H9 (cell line): ENCODE measurements around the gene RFTN2. TPM values are rescaled to one million over a fixed set of nuclear protein-coding genes. Genes with fewer than 3 reads are reported as not detected.

Source experiments
- DNase-seq: peaks from one replicate; pipeline ENCODE4 v3.0.0-alpha.2; 2017
- H2AFZ ChIP-seq: one replicate; pipeline ENCODE4 v1.6.1; 2013; ENCODE audit warnings: mild to moderate bottlenecking, low read length, control low read depth, moderate library complexity
- H2AK5ac ChIP-seq: 2 replicates; pipeline ENCODE4 v1.6.1; 2013; ENCODE audit warnings: low read length, control low read depth, mixed read lengths; ENCODE audit not compliant: insufficient read length
- H2BK120ac ChIP-seq: one replicate; pipeline ENCODE4 v1.6.1; 2013; ENCODE audit warnings: low read depth, mild to moderate bottlenecking, low read length, control low read depth, inconsistent platforms; ENCODE audit not compliant: poor library complexity, severe bottlenecking
- H2BK12ac ChIP-seq: 2 replicates; pipeline ENCODE4 v1.6.1; 2013; ENCODE audit warnings: low read length, control low read depth, mixed read lengths, low read depth; ENCODE audit not compliant: insufficient read length
- H2BK15ac ChIP-seq: 2 replicates; pipeline ENCODE4 v1.6.1; 2013; ENCODE audit warnings: low read depth, low read length, control low read depth
- H2BK20ac ChIP-seq: one replicate; pipeline ENCODE4 v1.6.1; 2013; ENCODE audit warnings: low read depth, mild to moderate bottlenecking, low read length, control low read depth, inconsistent platforms; ENCODE audit not compliant: poor library complexity, severe bottlenecking
- H2BK5ac ChIP-seq: 2 replicates; pipeline ENCODE4 v1.6.1; 2013; ENCODE audit warnings: low read length, control low read depth, mixed read lengths; ENCODE audit not compliant: insufficient read length
- H3K14ac ChIP-seq: 2 replicates; pipeline ENCODE4 v1.6.1; 2013; ENCODE audit warnings: low read length, control low read depth; ENCODE audit not compliant: insufficient read depth
- H3K18ac ChIP-seq: 2 replicates; pipeline ENCODE4 v1.6.1; 2013; ENCODE audit warnings: low read depth, mild to moderate bottlenecking, mixed read lengths, low read length, control low read depth; ENCODE audit not compliant: insufficient read length
- H3K23ac ChIP-seq: 2 replicates; pipeline ENCODE4 v1.6.1; 2013; ENCODE audit warnings: low read length, control low read depth, mixed read lengths, low read depth; ENCODE audit not compliant: insufficient read length
- H3K23me2 ChIP-seq: 2 replicates; pipeline ENCODE4 v1.6.1; 2013; ENCODE audit warnings: low read depth, mild to moderate bottlenecking, mixed read lengths, low read length, control low read depth; ENCODE audit not compliant: insufficient read length, poor library complexity, severe bottlenecking
- H3K27ac ChIP-seq: 2 replicates; pipeline ENCODE4 v1.5.1; 2013; ENCODE audit warnings: low read length, control low read depth, mixed read lengths, low read depth; ENCODE audit not compliant: insufficient read length
- H3K27me3 ChIP-seq: 2 replicates; pipeline ENCODE4 v1.6.1; 2013; ENCODE audit warnings: low read length, control low read depth, inconsistent platforms; ENCODE audit not compliant: insufficient read depth
- H3K4ac ChIP-seq: 2 replicates; pipeline ENCODE4 v1.6.1; 2013; ENCODE audit warnings: low read depth, mild to moderate bottlenecking, control low read depth, inconsistent platforms, low read length, moderate library complexity
- H3K4me1 ChIP-seq: 2 replicates; pipeline ENCODE4 v1.6.1; 2013; ENCODE audit warnings: low read length, control low read depth, inconsistent platforms; ENCODE audit not compliant: insufficient read depth
- H3K4me2 ChIP-seq: 2 replicates; pipeline ENCODE4 v1.6.1; 2013; ENCODE audit warnings: low read length, control low read depth, mixed read lengths; ENCODE audit not compliant: insufficient read length, insufficient read depth
- H3K56ac ChIP-seq: 2 replicates; pipeline ENCODE4 v1.6.1; 2013; ENCODE audit warnings: low read depth, mild to moderate bottlenecking, mixed read lengths, low read length, control low read depth; ENCODE audit not compliant: insufficient read length
- H3K79me1 ChIP-seq: 2 replicates; pipeline ENCODE4 v1.6.1; 2013; ENCODE audit warnings: low read depth, mild to moderate bottlenecking, moderate library complexity, low read length, control low read depth, inconsistent platforms; ENCODE audit not compliant: insufficient read depth, poor library complexity, severe bottlenecking
- H3K79me2 ChIP-seq: 2 replicates; pipeline ENCODE4 v1.6.1; 2013; ENCODE audit warnings: low read length, control low read depth, inconsistent platforms; ENCODE audit not compliant: insufficient read depth
- H3K9ac ChIP-seq: 2 replicates; pipeline ENCODE4 v1.6.1; 2013; ENCODE audit warnings: low read length, control low read depth, mixed read lengths; ENCODE audit not compliant: insufficient read length; ENCODE audit errors: extremely low read depth
- H3K9me3 ChIP-seq: one replicate; pipeline ENCODE4 v1.6.1; 2013; ENCODE audit warnings: low read depth, low read length, inconsistent platforms; ENCODE audit not compliant: control insufficient read depth
- H3T11ph ChIP-seq: one replicate; pipeline ENCODE4 v1.6.1; 2013; ENCODE audit warnings: mild to moderate bottlenecking, low read length, control low read depth, inconsistent platforms
- H4K20me1 ChIP-seq: one replicate; pipeline ENCODE4 v1.6.1; 2013; ENCODE audit not compliant: control insufficient read depth, insufficient read length, insufficient read depth
- H4K5ac ChIP-seq: 2 replicates; pipeline ENCODE4 v1.6.1; 2013; ENCODE audit warnings: low read depth, mild to moderate bottlenecking, mixed read lengths, low read length, control low read depth; ENCODE audit not compliant: insufficient read length
- H4K8ac ChIP-seq: replicated peaks from 2 replicates; pipeline ENCODE4 v1.6.1; 2013; ENCODE audit warnings: low read length, control low read depth, mixed read lengths, low read depth; ENCODE audit not compliant: insufficient read length
- H4K91ac ChIP-seq: 2 replicates; pipeline ENCODE4 v1.6.1; 2013; ENCODE audit warnings: low read depth, mild to moderate bottlenecking, moderate library complexity, mixed read lengths, low read length, control low read depth; ENCODE audit not compliant: insufficient read length
- H3K27ac Mint-ChIP-seq, 3 experiments: 2 replicates in 2 of 3; 3 replicates in 1 of 3; pipeline ENCODE4 v1.8.0; 2020 to 2021; ENCODE audit warnings: mixed read lengths in 3 of 3, mild to moderate bottlenecking in 1 of 3, moderate library complexity in 1 of 3
- H3K27me3 Mint-ChIP-seq: 2 replicates; pipeline ENCODE4 v1.8.0; 2021; ENCODE audit warnings: low read depth, mild to moderate bottlenecking, moderate library complexity, mixed read lengths
- H3K36me3 Mint-ChIP-seq, 3 experiments: 2 replicates in 2 of 3; 3 replicates in 1 of 3; pipeline ENCODE4 v1.8.0; 2020 to 2021; ENCODE audit warnings: low read depth in 3 of 3, mixed read lengths in 3 of 3; ENCODE audit not compliant: insufficient read depth in 1 of 3
- H3K4me1 Mint-ChIP-seq, 2 experiments: 2 replicates each; pipeline ENCODE4 v1.8.0; 2020; ENCODE audit warnings: mixed read lengths in 2 of 2
- H3K4me3 Mint-ChIP-seq, 2 experiments: 2 replicates in 1 of 2; 3 replicates in 1 of 2; pipeline ENCODE4 v1.8.0; 2020 to 2021; ENCODE audit warnings: mild to moderate bottlenecking in 2 of 2, mixed read lengths in 2 of 2, moderate library complexity in 1 of 2
- H3K9me3 Mint-ChIP-seq, 2 experiments: 2 replicates in 1 of 2; 3 replicates in 1 of 2; pipeline ENCODE4 v1.8.0; 2020; ENCODE audit warnings: mild to moderate bottlenecking in 2 of 2, mixed read lengths in 2 of 2, moderate library complexity in 1 of 2
- CTCF ChIP-seq: fragments of 200-600 bp; sonication (generic); conservative IDR thresholded peaks from 3 replicates; pipeline ENCODE4 v1.8.0; 2021; ENCODE audit warnings: antibody characterized with exemption, mild to moderate bottlenecking
- WGBS: extraction: QIAGEN DNeasy Blood & Tissue Kit; methylation state at CpG from one replicate; pipeline ENCODE4 v1.1.7; 2013; ENCODE audit warnings: missing lambda C conversion rate, low lambda C conversion rate, mixed read lengths; ENCODE audit not compliant: insufficient read length; ENCODE audit errors: extremely low coverage; 5-methylcytosine and 5-hydroxymethylcytosine counted together
- total RNA-seq: library from RNA; stranded (reverse); gene quantifications from 2 replicates; pipeline ENCODE4 v1.2.1, GENCODE V29; 2021

The RFTN2 gene
- total RNA-seq, 1 experiment from 2014 or later: 0.28 TPM

- no peak for DNase-seq
- H4K91ac ChIP-seq: no peak overlapping the region
- H3K23ac ChIP-seq: no peak overlapping the region
- no peak for TF ChIP-seq CTCF
- no peak overlapping the region for H3K4me2 ChIP-seq
- H3K36me3 Mint-ChIP-seq: peaks cover 38 to 84% (median 73%) of the 10 kb centered on the region in 3 experiments; a peak in 6 of 7 replicates
- H3K56ac ChIP-seq: no peak overlapping the region
- H3K9me3 Mint-ChIP-seq: no peaks in the 10 kb centered on the region
- no peak overlapping the region for H2BK15ac ChIP-seq
- no peak overlapping the region for H3K9ac ChIP-seq
- H3K18ac ChIP-seq: no peak overlapping the region
- no peak overlapping the region for H2BK12ac ChIP-seq
- peaks cover 4 to 7% of the 10 kb centered on the region in 2 experiments for H3K4me1 Mint-ChIP-seq
- H3K9me3 ChIP-seq: no peaks in the 10 kb centered on the region
- no peak overlapping the region for H4K8ac ChIP-seq
- H3K27me3 Mint-ChIP-seq: no peaks in the 10 kb centered on the region
- H3K4me1 ChIP-seq: no peaks in the 10 kb centered on the region; the same call in 1 of the 2 replicates
- H4K5ac ChIP-seq: no peak overlapping the region
- H3K23me2 ChIP-seq: no peaks in the 10 kb centered on the region
- peaks cover 3% of the 10 kb centered on the region for H3K79me1 ChIP-seq
- H2BK120ac ChIP-seq: no peak overlapping the region
- no peak overlapping the region for H3K27ac Mint-ChIP-seq
- no peak overlapping the region for H3K14ac ChIP-seq
- peaks cover 2% of the 10 kb centered on the region; the same call in 1 of the 2 replicates for H3K79me2 ChIP-seq
- H2AK5ac ChIP-seq: no peak overlapping the region
- H3K27me3 ChIP-seq: no peaks in the 10 kb centered on the region
- no peak overlapping the region for H3T11ph ChIP-seq
- no peak overlapping the region for H3K27ac ChIP-seq
- H2BK5ac ChIP-seq: no peak overlapping the region
- no peak overlapping the region for H2AFZ ChIP-seq
- H4K20me1 ChIP-seq: no peaks in the 10 kb centered on the region
- no CpG with 5 or more reads among the region's 2 CpGs for WGBS
- no peak overlapping the region for H3K4me3 Mint-ChIP-seq
- no peak overlapping the region for H2BK20ac ChIP-seq
- no peak overlapping the region for H3K4ac ChIP-seq
Measured at GRCh38 chr2:197538412-197538811, 137.0 kb downstream of the RFTN2 start.

Other genes with a start within 250 kb of the RFTN2 start
- 267 and 278 TPM in 2 replicates for gene SF3B1, start 240.6 kb downstream of the RFTN2 start, total RNA-seq
- 16.2 and 18.3 TPM in 2 replicates for gene COQ10B, start 222.0 kb downstream of the RFTN2 start, total RNA-seq
- gene HSPD1, start 175.7 kb downstream of the RFTN2 start, total RNA-seq: 844 and 846 TPM in 2 replicates
- 347 and 370 TPM in 2 replicates for gene HSPE1, start 175.2 kb downstream of the RFTN2 start, total RNA-seq
- 54.0 and 57.6 TPM in 2 replicates for gene MOB4, start 159.5 kb downstream of the RFTN2 start, total RNA-seq
- 20.9 and 21.0 TPM in 2 replicates for gene MARS2, start 29.8 kb upstream of the RFTN2 start, total RNA-seq
- not detected in 2 replicates for gene BOLL, start 109.7 kb upstream of the RFTN2 start, total RNA-seq
- 0.04 TPM in 1 of 2 replicates, not detected in the other for gene PLCL1, start 129.0 kb upstream of the RFTN2 start, total RNA-seq